Spleen (tissue), 7 donors: ENCODE results near the gene NSG2.

Experiments
- CTCF ChIP-seq, 11 experiments: fragments of 200-600 bp in 7 of 11; fragments of 450-650 bp in 4 of 11; sonication (generic) in 4 of 11; IDR thresholded peaks in 8 of 11; conservative IDR thresholded peaks in 3 of 11; 1 replicate in 7 of 11; 2 replicates in 4 of 11; pipeline versions ENCODE4 v1.4.0 to v1.8.0; 2016 to 2021; ENCODE audit warnings: antibody characterized with exemption in 11 of 11, inconsistent platforms in 4 of 11, mild to moderate bottlenecking in 1 of 11
- POLR2A ChIP-seq, 3 donors: fragments of 450-650 bp; IDR thresholded peaks; one replicate each; pipeline ENCODE4 v1.5.1; 2017; ENCODE audit warnings: antibody characterized with exemption in 3 of 3, mild to moderate bottlenecking in 1 of 3
- POLR2AphosphoS5 ChIP-seq, 3 donors: sonication (generic); formaldehyde crosslinking; IDR thresholded peaks; one replicate each; pipeline ENCODE4 v1.5.1; 2017; ENCODE audit warnings: antibody characterized with exemption in 3 of 3
- donor health status: DM: no; HTN: no; CAD: no; lungs with moderate emphysema.
- donor health status: DM: no; HTN: no; CAD: no.
- donor health status: DM: no; HTN: no; CAD: no.

GRCh38 chr5:174071484-174071883, 26.0 kb downstream of the NSG2 start:
- TF ChIP-seq CTCF (IDR thresholded peaks at IDR 0.05 in 8 of 11, conservative IDR thresholded peaks at IDR 0.05 in 3 of 11): no peak
- no peak for TF ChIP-seq POLR2AphosphoS5 (IDR thresholded peaks at IDR 0.05)
- no peak for TF ChIP-seq POLR2A (IDR thresholded peaks at IDR 0.05)
